GM21360 (cell line): Measurements from ENCODE around the gene APOA5.

Experiments used
- ATAC-seq: cut with Tn5 transposase; IDR thresholded peaks from one replicate; pipeline ENCODE4 v1.9.1; 2021; ENCODE audit warnings: mild to moderate bottlenecking, moderate library complexity; ENCODE audit not compliant: unreplicated experiment

Gene APOA5

GRCh38 chr11:116828632-116829524 lies 37.2 kb upstream of the APOA5 start:
- no peak for ATAC-seq

DNA sequence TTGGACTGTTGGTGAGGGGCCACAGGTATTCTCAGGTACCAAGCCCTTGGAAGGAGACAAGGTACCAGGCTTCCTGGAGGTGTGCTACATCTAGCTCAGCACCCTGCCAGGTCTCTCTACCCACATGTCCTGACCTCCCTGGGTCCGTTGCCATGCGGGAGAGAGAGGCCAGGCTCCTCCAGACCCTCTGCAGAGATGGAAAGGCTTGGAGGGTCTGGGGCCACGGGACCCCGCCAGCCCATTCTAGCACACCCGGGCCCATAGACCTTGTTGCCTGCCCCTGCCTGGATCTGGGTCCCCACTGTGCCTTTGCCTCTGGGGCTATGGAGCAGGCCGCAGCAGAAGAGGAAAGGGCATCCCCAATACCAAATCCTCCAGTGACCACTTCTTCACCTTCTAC lies 35.8 kb upstream of the APOA5 start:
- ATAC-seq, result no peak

GRCh38 chr11:116826751-116827431 lies 35.2 kb upstream of the APOA5 start:
- no peak for ATAC-seq

DNA sequence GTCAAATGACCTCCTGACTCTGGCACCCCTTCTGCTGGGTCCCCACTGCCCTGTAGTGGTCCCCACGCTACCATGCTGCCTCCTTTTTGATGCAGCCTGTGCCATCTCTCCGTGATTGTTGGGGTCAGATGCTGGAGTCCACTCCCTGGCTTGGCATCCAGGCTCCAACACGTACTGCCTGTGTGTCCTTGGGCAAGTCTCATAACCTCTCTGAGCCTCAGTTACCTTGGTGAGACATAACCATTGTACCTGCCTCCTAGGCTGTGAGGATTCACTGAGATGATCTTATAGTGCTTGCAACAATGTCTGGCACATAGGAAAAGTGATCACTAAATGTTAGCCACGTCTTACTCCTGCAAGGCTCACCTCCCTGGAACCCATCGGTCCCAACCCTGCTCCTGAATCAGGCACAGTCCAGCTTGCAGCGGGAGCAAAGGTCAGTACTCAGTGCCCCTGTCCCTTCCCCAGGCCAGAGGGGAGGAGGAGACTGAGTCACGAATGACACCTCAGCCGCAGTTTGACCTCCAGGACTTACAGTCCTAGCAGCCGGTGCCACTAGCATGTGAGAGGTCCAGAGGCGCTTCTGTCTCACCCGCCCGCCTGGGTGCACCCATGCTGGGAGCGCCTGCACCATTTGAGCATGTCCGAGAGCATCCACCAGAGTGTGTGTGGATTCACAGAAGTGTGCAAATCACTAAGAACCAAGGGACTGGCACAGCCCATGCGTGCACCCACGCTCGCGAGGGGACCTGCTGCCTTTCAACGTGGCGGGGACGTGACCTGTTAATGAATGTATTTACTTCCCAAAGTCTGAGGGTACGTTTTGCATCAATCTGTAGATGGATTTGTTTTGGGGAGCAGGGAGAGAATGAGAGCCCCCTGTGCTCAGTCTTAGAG lies 34.4 kb upstream of the APOA5 start:
- ATAC-seq, result no peak

- no peak for ATAC-seq
Observed at GRCh38 chr11:116825434-116825833, 33.8 kb upstream of the APOA5 start.

DNA sequence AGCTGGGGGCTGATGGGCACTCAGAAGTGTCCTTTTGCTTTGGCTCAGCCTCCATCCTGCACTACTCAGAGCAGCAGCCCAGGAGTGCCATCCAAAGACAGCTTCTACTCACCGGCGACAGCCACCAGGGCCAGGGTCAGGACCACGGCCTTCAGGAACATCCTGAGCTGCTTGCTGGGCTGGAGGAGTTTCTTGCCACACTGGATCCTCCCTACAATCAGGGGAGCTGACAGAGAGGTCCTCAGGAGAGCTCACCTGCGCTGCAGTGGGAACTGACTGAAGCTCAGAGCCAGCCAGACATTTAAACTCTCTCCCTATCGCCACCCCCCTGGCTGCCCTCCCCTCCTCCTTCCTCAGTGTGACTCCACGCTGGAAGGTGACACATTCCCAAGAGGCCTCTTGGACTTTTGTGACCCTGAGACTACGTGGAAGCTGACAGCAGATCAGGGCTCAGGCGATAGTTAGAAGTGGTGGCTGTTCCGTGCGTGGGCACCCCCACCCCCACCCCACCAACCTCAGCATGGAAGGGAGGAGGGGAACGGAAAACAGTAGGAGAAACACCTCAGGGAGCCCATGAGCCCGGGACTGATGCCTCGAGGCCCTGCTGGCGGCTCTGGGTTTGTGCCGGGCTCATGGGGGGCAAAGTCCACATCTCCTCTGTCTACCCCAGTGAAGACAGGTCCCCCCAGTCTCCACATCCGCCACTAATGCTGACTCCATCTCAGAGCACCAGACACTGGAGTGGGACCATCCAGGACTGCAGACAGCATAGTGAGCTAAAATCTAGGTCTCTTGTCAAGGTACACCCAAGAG lies 31.6 kb upstream of the APOA5 start, which contains the start of gene APOA4:
TSS of gene APOA4 (minus strand) at position 274 of the 813 bp plus-strand sequence. CDS start at position 161, 113 bp downstream.
- no peak for ATAC-seq

GRCh38 chr11:116822575-116822974 lies 30.9 kb upstream of the APOA5 start:
- no peak for ATAC-seq

DNA sequence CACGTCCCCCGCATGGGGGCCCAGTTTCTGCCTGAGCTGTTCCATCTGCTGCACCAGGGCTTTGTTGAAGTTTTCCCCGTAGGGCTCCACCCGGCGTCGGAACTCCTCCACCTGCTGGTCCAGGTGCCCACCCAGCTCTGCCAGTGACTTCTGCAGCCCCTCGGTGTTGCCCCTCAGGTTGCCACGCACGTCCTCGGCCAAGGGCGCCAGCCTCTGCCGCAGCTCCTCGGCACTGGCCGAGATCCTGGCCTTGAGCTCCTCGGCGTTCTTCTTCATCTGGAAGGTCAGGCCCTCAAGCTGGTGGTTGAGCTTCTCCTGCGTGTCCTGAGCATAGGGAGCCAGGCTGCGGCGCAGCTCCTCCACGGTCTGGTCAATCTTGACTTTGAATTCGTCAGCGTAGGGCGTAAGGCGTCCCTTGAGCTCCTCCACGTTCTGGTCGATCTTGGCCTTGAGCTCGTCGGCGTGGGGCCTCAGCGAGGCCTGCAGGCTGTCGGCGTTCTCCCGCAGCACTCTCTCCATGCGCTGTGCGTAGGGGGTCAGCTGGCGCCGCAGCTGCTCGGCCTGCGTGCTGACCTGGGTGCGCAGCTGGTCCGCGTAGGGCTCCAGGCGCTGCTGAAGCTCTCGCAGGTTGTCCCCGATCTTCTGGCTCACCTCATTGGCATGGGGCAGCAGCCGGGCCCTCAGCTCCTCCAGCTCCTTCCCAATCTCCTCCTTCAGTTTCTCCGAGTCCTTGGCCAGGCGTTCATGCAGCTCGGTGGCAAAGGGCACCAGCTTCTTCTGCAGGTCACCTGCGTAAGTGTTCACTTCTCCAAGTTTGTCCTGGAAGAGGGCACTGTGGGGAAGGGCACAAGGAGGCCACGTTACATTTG lies 29.6 kb upstream of the APOA5 start:
- no peak for ATAC-seq

DNA sequence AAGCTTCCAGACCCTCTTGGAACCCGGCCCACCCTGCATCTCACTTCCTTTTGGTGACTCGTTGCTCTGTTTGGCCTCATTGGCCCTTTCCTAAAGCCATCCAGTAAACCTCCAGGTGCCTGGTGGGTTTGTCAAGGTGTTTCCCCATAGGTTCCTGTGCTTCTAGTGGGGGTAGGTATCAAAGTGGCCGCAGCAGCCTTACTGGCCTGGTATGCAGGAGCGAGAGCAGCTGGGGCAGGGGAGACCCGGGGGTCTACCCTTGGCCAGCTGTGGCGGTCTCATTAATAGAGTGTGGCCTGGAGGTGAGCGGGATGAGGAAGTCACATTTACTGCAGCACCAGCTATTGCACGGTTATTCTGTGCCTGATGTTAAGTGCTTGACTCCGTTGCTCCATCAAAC lies 27.4 kb upstream of the APOA5 start:
- no peak for ATAC-seq

GRCh38 chr11:116814502-116814901 lies 22.8 kb upstream of the APOA5 start:
- no peak for ATAC-seq

DNA sequence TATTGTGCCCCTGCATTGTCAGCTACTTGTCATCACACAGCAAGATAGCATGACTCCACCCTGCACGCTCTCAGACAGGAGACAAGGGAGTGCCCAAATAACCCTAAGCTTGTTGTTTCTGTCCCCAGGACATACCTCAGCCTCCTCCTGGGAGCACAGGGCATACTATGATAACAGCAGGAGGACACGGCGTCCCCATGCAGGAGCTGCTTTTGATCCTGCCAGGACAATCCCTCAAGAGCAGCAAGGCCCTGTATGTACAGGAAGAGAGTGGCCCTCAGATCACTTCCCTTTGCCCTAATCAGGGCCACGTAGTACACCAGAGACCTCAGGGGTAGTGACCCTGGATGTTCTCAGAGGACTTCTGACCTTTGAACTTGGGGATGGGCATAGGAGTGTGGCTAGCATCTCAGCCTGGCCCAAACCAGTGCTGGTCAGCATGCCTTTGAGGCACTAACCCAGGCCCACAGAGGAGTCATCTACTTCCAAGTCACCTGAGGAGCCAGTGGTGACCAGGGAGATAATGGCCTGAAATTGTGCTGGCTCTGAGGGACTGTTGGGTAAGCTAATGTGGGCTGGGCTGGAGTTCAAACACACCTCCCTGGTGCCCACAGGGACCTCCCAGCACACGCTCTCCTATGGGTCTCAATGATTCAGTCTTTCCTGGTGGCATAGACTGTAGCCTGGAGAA lies 22.2 kb upstream of the APOA5 start:
- no peak for ATAC-seq

DNA sequence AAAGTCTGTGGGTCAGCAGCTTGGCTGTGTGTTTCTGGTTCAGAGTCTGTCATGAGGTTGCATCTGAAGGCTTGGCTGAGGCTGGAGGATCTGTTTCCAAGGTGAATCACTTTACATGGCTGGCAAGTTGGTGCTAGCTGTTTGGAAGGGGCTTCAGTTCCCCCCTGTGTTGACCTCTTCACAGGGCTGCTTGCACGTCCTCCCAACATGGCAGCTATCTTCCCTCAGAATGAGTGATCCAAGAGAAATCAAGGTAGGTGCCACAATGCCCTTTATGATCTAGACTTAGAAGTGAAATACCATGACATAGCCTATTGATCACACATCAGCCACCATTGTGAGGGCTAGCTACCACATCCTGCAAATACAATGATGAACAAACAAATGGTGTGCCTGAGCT lies 21.5 kb upstream of the APOA5 start:
- ATAC-seq, result no peak

- no peak for ATAC-seq
Observed at GRCh38 chr11:116812109-116812508, 20.4 kb upstream of the APOA5 start.

DNA sequence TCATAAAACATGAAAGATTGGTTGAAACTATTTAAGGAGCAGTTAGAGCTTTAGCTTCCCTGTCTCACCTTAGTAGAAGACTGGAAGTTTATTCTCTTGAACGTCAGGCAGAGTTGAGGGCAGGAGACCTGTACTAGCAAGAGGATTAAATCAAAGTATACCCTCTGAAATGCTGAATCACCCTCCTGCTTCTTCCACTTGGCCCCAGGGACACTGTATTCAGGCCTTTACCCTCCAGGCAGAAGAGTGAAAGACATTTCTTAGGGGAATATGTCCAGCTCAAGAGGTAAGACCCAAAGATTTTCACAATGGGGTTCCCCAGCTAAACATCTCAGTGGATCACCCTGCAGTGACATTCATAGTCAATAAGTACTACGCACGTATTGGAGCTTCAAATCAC lies 19.5 kb upstream of the APOA5 start:
- ATAC-seq, result no peak

DNA sequence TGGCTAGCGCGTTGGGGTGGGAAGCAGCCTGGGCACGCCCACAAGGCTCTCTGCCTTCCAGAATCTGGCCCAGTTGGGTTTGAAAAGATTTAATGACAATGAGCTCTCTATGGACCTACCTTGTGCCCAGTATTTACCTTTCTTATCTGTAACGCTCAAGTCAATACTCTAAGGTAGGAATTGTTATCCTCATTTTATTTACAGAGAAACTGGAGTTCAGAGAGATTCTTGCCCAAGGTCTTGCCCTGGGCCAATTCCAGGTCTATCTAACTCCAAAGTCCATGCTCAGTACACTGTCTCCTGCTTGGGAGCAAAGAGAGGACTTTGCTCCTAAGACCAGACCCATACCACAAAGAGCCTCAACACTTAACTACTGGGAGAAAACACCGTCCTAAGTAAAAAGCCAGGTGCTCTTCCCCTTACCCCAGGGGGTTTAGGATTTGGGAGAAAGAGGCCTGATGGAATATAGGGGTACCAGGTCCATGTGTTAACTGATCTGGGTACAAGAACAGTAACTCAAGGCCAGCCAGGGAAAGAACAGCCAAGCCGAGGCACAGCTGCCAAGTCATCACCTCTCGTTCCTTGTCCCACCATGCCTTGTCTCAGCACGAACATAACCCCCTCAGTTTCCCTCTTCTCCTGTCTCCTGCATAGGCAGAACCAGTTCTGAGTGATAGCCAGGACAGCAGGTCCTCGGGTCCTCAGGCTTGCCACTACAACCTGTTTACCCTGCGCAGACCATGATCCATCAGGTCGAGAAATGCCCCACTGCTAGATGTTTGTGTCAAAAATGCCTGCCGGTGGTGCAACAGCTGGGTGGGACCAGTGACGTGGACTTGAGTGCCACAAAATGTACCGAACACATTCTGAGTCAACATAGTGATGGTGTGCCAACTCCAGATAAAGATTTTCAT lies 16.8 kb upstream of the APOA5 start:
- ATAC-seq, result no peak

DNA sequence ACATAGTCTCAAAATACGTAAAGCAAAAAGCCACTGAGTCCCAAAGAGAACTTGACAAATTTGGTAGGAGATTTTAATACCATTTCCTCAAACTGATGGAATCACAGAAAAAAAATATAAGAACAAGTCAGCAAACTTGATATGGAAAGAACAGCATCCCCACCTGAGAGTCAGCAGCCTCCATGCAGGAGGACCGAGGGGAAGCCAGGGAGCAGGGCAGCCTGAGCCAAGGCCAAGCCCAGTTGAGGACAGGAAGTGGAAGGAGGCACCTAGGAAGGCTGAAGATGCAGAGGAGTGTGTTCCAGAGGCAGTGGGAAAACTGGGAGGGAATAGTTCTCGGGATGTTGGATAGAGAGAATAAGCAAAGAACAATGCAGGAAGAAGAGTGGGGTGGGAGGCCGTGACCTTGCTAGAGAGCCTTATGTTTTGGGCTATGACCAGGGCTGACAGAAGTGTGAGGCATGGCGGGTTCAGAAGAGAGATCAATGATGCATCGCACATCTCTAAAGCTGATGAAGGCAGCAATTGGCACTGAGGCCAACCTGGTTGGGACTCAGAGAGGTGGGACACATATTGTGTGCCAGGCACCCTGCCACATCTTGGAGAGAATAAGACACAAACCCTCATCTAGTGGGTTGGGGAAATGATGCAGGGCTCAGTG lies 16.1 kb upstream of the APOA5 start:
- ATAC-seq, result no peak

DNA sequence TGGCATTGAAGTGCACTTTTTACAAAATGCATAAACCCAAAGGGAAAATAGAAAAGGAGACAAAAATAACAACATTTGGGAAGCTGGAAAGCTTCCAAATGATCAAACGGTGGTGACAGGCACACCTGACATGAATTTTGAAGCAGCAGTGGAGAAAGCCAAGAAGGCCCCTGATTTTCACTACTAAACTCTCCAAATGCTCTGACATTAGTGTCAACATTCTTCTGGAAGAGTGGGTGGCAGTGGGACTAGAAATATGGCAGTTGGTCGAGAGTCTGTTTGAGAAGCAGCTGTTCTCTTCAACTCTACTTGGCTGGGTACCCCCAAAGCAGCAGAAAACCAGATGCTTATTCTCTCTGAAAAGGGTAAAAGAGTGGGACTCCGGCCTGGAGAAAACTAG lies 12.3 kb upstream of the APOA5 start:
- no peak for ATAC-seq
